H1 (cell line): ENCODE measurements around the gene EFCAB8.

ENCODE experiments used
- CHD1 ChIP-seq: IDR thresholded peaks from 2 replicates; pipeline ENCODE4 v1.6.1; 2012; ENCODE audit warnings: low read depth, low read length, improper control_type of control experiment
- EZH2 ChIP-seq: fragments of 200-600 bp; sonication (generic); IDR thresholded peaks from 2 replicates; pipeline ENCODE4 v1.7.1; 2012; ENCODE audit warnings: low read depth, mild to moderate bottlenecking, moderate library complexity, low read length, inconsistent platforms; ENCODE audit not compliant: severe bottlenecking
- NANOG ChIP-seq: IDR thresholded peaks from 2 replicates; pipeline ENCODE4 v1.6.1; 2011; ENCODE audit warnings: low read length, low read depth, mild to moderate bottlenecking, inconsistent platforms; ENCODE audit not compliant: insufficient read depth, poor library complexity, severe bottlenecking
- POLR2A ChIP-seq, 2 experiments: IDR thresholded peaks; 1 replicate in 1 of 2; 2 replicates in 1 of 2; pipeline ENCODE4 v1.6.1; 2011; ENCODE audit warnings: low read depth in 2 of 2, low read length in 2 of 2, mild to moderate bottlenecking in 2 of 2; ENCODE audit errors: control extremely low read depth in 1 of 2
- RAD21 ChIP-seq, 2 experiments: IDR thresholded peaks in 1 of 2; conservative IDR thresholded peaks in 1 of 2; 2 replicates each; pipeline ENCODE4 v1.6.1; 2011; ENCODE audit warnings: low read depth in 2 of 2, low read length in 2 of 2, improper control_type of control experiment in 1 of 2, inconsistent platforms in 1 of 2, mild to moderate bottlenecking in 1 of 2, moderate library complexity in 1 of 2
- SP4 ChIP-seq: IDR thresholded peaks from 2 replicates; pipeline ENCODE4 v1.6.1; 2012; ENCODE audit warnings: low read length, inconsistent platforms
- TF ChIP-seq, protein P1 (sequence below), 3 experiments: IDR thresholded peaks; 1 replicate in 2 of 3; 2 replicates in 1 of 3; pipeline versions ENCODE4 v1.5.1 to v1.6.1; 2011; ENCODE audit warnings: low read length in 3 of 3, mild to moderate bottlenecking in 3 of 3, inconsistent platforms in 2 of 3, low read depth in 1 of 3, moderate library complexity in 1 of 3; ENCODE audit not compliant: insufficient read depth in 1 of 3; ENCODE audit errors: control extremely low read depth in 1 of 3

DNA sequence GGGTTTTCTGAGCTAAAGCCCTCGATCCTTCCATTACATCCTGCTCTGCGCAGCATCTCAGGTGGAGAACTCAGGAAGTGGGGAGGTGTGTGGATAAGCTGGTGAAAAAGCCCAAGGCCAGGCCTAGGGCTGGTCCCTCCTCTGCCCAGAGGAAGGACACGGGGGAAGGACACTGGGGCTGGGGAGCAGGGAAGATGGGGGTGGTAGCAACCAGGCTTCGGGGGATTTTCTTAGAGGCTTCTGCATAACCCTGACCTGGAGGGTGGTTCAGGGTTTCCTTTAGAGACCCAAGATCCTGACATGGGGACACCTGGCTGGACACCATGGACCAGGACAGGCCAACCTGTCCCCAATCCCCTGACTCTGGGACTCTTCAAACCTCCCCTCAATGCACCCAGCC, 107.7 kb downstream of the EFCAB8 start:
- TF ChIP-seq RAD21 (IDR thresholded peaks at IDR 0.05 in 1 of 2, conservative IDR thresholded peaks at IDR 0.05 in 1 of 2; ENCODE audit: low read depth in 2 of 2, low read length in 2 of 2), result no peak
- TF ChIP-seq NANOG, result no peak
- no peak for TF ChIP-seq SP4
- TF ChIP-seq, protein P1, sequence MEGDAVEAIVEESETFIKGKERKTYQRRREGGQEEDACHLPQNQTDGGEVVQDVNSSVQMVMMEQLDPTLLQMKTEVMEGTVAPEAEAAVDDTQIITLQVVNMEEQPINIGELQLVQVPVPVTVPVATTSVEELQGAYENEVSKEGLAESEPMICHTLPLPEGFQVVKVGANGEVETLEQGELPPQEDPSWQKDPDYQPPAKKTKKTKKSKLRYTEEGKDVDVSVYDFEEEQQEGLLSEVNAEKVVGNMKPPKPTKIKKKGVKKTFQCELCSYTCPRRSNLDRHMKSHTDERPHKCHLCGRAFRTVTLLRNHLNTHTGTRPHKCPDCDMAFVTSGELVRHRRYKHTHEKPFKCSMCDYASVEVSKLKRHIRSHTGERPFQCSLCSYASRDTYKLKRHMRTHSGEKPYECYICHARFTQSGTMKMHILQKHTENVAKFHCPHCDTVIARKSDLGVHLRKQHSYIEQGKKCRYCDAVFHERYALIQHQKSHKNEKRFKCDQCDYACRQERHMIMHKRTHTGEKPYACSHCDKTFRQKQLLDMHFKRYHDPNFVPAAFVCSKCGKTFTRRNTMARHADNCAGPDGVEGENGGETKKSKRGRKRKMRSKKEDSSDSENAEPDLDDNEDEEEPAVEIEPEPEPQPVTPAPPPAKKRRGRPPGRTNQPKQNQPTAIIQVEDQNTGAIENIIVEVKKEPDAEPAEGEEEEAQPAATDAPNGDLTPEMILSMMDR (IDR thresholded peaks at IDR 0.05; ENCODE audit: control extremely low read depth in 1 of 3, insufficient read depth in 1 of 3, low read depth in 1 of 3, low read length in 3 of 3), result no peak
- TF ChIP-seq CHD1, result no peak
- TF ChIP-seq POLR2A (IDR thresholded peaks at IDR 0.05; ENCODE audit: control extremely low read depth in 1 of 2, low read depth in 2 of 2, low read length in 2 of 2), result no peak
- no peak for TF ChIP-seq EZH2
